ENCODE measurements around the gene SMC2. TPM values are rescaled to one million over a fixed set of nuclear protein-coding genes. Genes with fewer than 3 reads are reported as not detected.

The SMC2 gene
- total and polyA plus RNA-seq, 9 donors: 17.4 to 32.7 (median 27.3) TPM

GRCh38 chr9:104094534-104095015, 466 bp downstream of the SMC2 start:
- no peak for DNase-seq
- Histone ChIP-seq H3K4me3 (ENCODE audit: low read length) (peak overlapping the region; percentile 79), H3K9me3 (replicated peaks; ENCODE audit: control insufficient read depth, low read depth, low read length) (no peaks in the 10 kb centered on the region), H3K4me1 (ENCODE audit: control insufficient read depth, insufficient read depth, low read length) (peaks cover 10% of the 10 kb centered on the region), H3K27ac (ENCODE audit: low read length) (peak overlapping the region; percentile 66), H3K27me3 (ENCODE audit: control insufficient read depth, insufficient read depth, low read length) (no peaks in the 10 kb centered on the region), H3K36me3 (ENCODE audit: control insufficient read depth, insufficient read depth, low read length) (no peaks in the 10 kb centered on the region)
- WGBS (ENCODE audit: insufficient coverage): 0% methylated on average over 6 of the region's 18 CpGs

GRCh38 chr9:104099630-104100029, 5.5 kb downstream of the SMC2 start:
- peaks cover 4% of the 10 kb centered on the region for H3K4me1 ChIP-seq (ENCODE audit: control insufficient read depth, insufficient read depth, low read length)
- no peaks in the 10 kb centered on the region for H3K9me3 ChIP-seq (replicated peaks; ENCODE audit: control insufficient read depth, low read depth, low read length)
- H3K36me3 ChIP-seq (ENCODE audit: control insufficient read depth, insufficient read depth, low read length): peaks cover 2% of the 10 kb centered on the region
- DNase-seq: no peak
- H3K27ac ChIP-seq (ENCODE audit: low read length): no peak overlapping the region
- WGBS (ENCODE audit: insufficient coverage): no CpG with 5 or more reads among the region's 1 CpG
- no peaks in the 10 kb centered on the region for H3K27me3 ChIP-seq (ENCODE audit: control insufficient read depth, insufficient read depth, low read length)
- H3K4me3 ChIP-seq (ENCODE audit: low read length): no peak overlapping the region

- H3K27me3 ChIP-seq (ENCODE audit: control insufficient read depth, insufficient read depth, low read length): no peaks in the 10 kb centered on the region
- H3K9me3 ChIP-seq (replicated peaks; ENCODE audit: control insufficient read depth, low read depth, low read length): no peaks in the 10 kb centered on the region
- DNase-seq: peak; percentile 44
- no peak overlapping the region for H3K4me3 ChIP-seq (ENCODE audit: low read length)
- WGBS (ENCODE audit: insufficient coverage): 0% methylated on average over 1 of the region's 1 CpG
- peaks cover 4% of the 10 kb centered on the region for H3K4me1 ChIP-seq (ENCODE audit: control insufficient read depth, insufficient read depth, low read length)
- H3K27ac ChIP-seq (ENCODE audit: low read length): peak overlapping the region; percentile 8
- peaks cover 26% of the 10 kb centered on the region for H3K36me3 ChIP-seq (ENCODE audit: control insufficient read depth, insufficient read depth, low read length)
Observed at GRCh38 chr9:104104360-104104759, 10.3 kb downstream of the SMC2 start.

- H3K36me3 ChIP-seq (ENCODE audit: control insufficient read depth, insufficient read depth, low read length): peaks cover 25% of the 10 kb centered on the region
- no peak for DNase-seq
Observed at GRCh38 chr9:104107799-104108198, 13.7 kb downstream of the SMC2 start.

GRCh38 chr9:104108315-104108714, 14.2 kb downstream of the SMC2 start:
- Histone ChIP-seq H3K27ac (ENCODE audit: low read length) (no peak overlapping the region), H3K9me3 (replicated peaks; ENCODE audit: control insufficient read depth, low read depth, low read length) (no peaks in the 10 kb centered on the region), H3K4me3 (ENCODE audit: low read length) (no peak overlapping the region), H3K4me1 (ENCODE audit: control insufficient read depth, insufficient read depth, low read length) (peaks cover 4% of the 10 kb centered on the region), H3K36me3 (ENCODE audit: control insufficient read depth, insufficient read depth, low read length) (peaks cover 27% of the 10 kb centered on the region), H3K27me3 (ENCODE audit: control insufficient read depth, insufficient read depth, low read length) (no peaks in the 10 kb centered on the region)
- no peak for DNase-seq
- no CpG with 5 or more reads among the region's 4 CpGs for WGBS (ENCODE audit: insufficient coverage)

More at GRCh38 chr9:104107799-104108198, 13.7 kb downstream of the SMC2 start:
- Histone ChIP-seq H3K4me1 (ENCODE audit: control insufficient read depth, insufficient read depth, low read length) (peaks cover 4% of the 10 kb centered on the region), H3K4me3 (ENCODE audit: low read length) (no peak overlapping the region), H3K27ac (ENCODE audit: low read length) (no peak overlapping the region), H3K27me3 (ENCODE audit: control insufficient read depth, insufficient read depth, low read length) (no peaks in the 10 kb centered on the region), H3K9me3 (replicated peaks; ENCODE audit: control insufficient read depth, low read depth, low read length) (no peaks in the 10 kb centered on the region)
- 97% methylated on average over 4 of the region's 5 CpGs for WGBS (ENCODE audit: insufficient coverage)

- H3K27me3 ChIP-seq (ENCODE audit: control insufficient read depth, insufficient read depth, low read length): no peaks in the 10 kb centered on the region
- no peaks in the 10 kb centered on the region for H3K4me1 ChIP-seq (ENCODE audit: control insufficient read depth, insufficient read depth, low read length)
- peaks cover 26% of the 10 kb centered on the region for H3K36me3 ChIP-seq (ENCODE audit: control insufficient read depth, insufficient read depth, low read length)
Observed at GRCh38 chr9:104110509-104110908, 16.4 kb downstream of the SMC2 start.

GRCh38 chr9:104118916-104119315, 24.8 kb downstream of the SMC2 start:
- no peak for DNase-seq
- Histone ChIP-seq H3K4me1 (ENCODE audit: control insufficient read depth, insufficient read depth, low read length) (no peaks in the 10 kb centered on the region), H3K36me3 (ENCODE audit: control insufficient read depth, insufficient read depth, low read length) (peaks cover 10% of the 10 kb centered on the region), H3K27me3 (ENCODE audit: control insufficient read depth, insufficient read depth, low read length) (no peaks in the 10 kb centered on the region), H3K27ac (ENCODE audit: low read length) (no peak overlapping the region), H3K4me3 (ENCODE audit: low read length) (no peak overlapping the region), H3K9me3 (replicated peaks; ENCODE audit: control insufficient read depth, low read depth, low read length) (no peaks in the 10 kb centered on the region)
- WGBS (ENCODE audit: insufficient coverage): 80% methylated on average over 2 of the region's 6 CpGs

More at GRCh38 chr9:104110509-104110908, 16.4 kb downstream of the SMC2 start:
- Histone ChIP-seq H3K9me3 (replicated peaks; ENCODE audit: control insufficient read depth, low read depth, low read length) (no peaks in the 10 kb centered on the region), H3K4me3 (ENCODE audit: low read length) (no peak overlapping the region), H3K27ac (ENCODE audit: low read length) (no peak overlapping the region)
- no peak for DNase-seq
- WGBS (ENCODE audit: insufficient coverage): 83% methylated on average over 2 of the region's 2 CpGs

- Histone ChIP-seq H3K27ac (ENCODE audit: low read length) (no peak overlapping the region), H3K27me3 (ENCODE audit: control insufficient read depth, insufficient read depth, low read length) (no peaks in the 10 kb centered on the region), H3K4me1 (ENCODE audit: control insufficient read depth, insufficient read depth, low read length) (no peaks in the 10 kb centered on the region), H3K9me3 (replicated peaks; ENCODE audit: control insufficient read depth, low read depth, low read length) (no peaks in the 10 kb centered on the region), H3K4me3 (ENCODE audit: low read length) (no peak overlapping the region), H3K36me3 (ENCODE audit: control insufficient read depth, insufficient read depth, low read length) (peaks cover 11% of the 10 kb centered on the region)
- 98% methylated on average over 4 of the region's 5 CpGs for WGBS (ENCODE audit: insufficient coverage)
- no peak for DNase-seq
Observed at GRCh38 chr9:104121022-104121421, 26.9 kb downstream of the SMC2 start.

GRCh38 chr9:104138243-104138868, 44.2 kb downstream of the SMC2 start:
- H3K36me3 ChIP-seq (ENCODE audit: control insufficient read depth, insufficient read depth, low read length): peaks cover 29% of the 10 kb centered on the region
- H3K9me3 ChIP-seq (replicated peaks; ENCODE audit: control insufficient read depth, low read depth, low read length): peaks cover 6% of the 10 kb centered on the region
- no CpG with 5 or more reads among the region's 3 CpGs for WGBS (ENCODE audit: insufficient coverage)
- H3K4me3 ChIP-seq (ENCODE audit: low read length): no peak overlapping the region
- H3K27ac ChIP-seq (ENCODE audit: low read length): no peak overlapping the region
- H3K27me3 ChIP-seq (ENCODE audit: control insufficient read depth, insufficient read depth, low read length): no peaks in the 10 kb centered on the region
- no peaks in the 10 kb centered on the region for H3K4me1 ChIP-seq (ENCODE audit: control insufficient read depth, insufficient read depth, low read length)
- DNase-seq: no peak

- no peak overlapping the region for H3K4me3 ChIP-seq (ENCODE audit: low read length)
- H3K4me1 ChIP-seq (ENCODE audit: control insufficient read depth, insufficient read depth, low read length): no peaks in the 10 kb centered on the region
- peaks cover 10% of the 10 kb centered on the region for H3K36me3 ChIP-seq (ENCODE audit: control insufficient read depth, insufficient read depth, low read length)
- H3K27ac ChIP-seq (ENCODE audit: low read length): no peak overlapping the region
- no peak for DNase-seq
- WGBS (ENCODE audit: insufficient coverage): 76% methylated on average over 3 of the region's 3 CpGs
- no peaks in the 10 kb centered on the region for H3K9me3 ChIP-seq (replicated peaks; ENCODE audit: control insufficient read depth, low read depth, low read length)
- H3K27me3 ChIP-seq (ENCODE audit: control insufficient read depth, insufficient read depth, low read length): no peaks in the 10 kb centered on the region
Observed at GRCh38 chr9:104142799-104143549, 48.9 kb downstream of the SMC2 start.

Measured in muscle of leg (tissue), 11 donors.